Head of caudate nucleus (tissue), 42 donors: ENCODE results near the gene RCN2.
A peak's percentile ranks its signal among the peaks of the same experiment; 100 is the strongest.
"Not testable (repeated sequence)": the region's sequence is repeated elsewhere in the genome, so short reads cannot be mapped to it uniquely, and the experiment has no call there.

ENCODE experiments used
- DNase-seq, 42 donors: peaks; one replicate each; pipeline versions ENCODE4 v3.0.0 to v3.0.0-alpha.2; 2020 to 2021; ENCODE audit warnings: mixed read lengths in 7 of 42
- intact Hi-C: fragments of 100-400 bp; cut with DNase I; formaldehyde crosslinking; loops from one replicate; pipeline ENCODE4 v1.15.0; 2022

Gene RCN2, protein sequence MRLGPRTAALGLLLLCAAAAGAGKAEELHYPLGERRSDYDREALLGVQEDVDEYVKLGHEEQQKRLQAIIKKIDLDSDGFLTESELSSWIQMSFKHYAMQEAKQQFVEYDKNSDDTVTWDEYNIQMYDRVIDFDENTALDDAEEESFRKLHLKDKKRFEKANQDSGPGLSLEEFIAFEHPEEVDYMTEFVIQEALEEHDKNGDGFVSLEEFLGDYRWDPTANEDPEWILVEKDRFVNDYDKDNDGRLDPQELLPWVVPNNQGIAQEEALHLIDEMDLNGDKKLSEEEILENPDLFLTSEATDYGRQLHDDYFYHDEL

GRCh38 chr15:76931397-76932134 is at the start of gene RCN2:
Gene RCN2, plus strand, starts transcription at chr15:76931749. Its CDS starts 93 bp downstream, at chr15:76931842.
- intact Hi-C loops, result no loop called here
- peak; percentile 86 to 98 (median 96) for DNase-seq

DNA sequence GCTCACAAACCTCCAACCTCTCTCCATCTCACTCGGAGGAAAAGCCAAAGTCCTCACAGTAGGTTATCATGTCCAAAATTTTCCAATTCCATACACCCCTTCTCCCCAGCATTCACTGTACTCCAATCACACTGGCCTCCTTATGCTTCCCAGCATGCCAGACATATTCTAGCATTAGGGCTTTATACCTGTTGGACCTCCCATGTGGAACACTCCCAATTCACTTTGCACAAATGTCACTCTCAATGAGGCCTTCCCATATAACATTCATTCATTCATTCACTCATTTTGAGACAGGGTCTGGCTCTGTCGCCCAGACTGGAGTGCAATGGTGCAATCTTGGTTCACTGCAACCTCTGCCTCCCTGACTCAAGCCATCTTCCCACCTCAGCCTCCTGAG is 46.3 kb upstream of the RCN2 start:
- intact Hi-C loops, result no loop called here

GRCh38 chr15:76887280-76888141 is 44.0 kb upstream of the RCN2 start:
- DNase-seq, intact Hi-C loops: not testable (repeated sequence)

More for the DNA sequence above, 46.3 kb upstream of the RCN2 start:
- DNase-seq, result no peak

- intact Hi-C loops, DNase-seq: not testable (repeated sequence)
Measured at GRCh38 chr15:76892836-76893235, 38.7 kb upstream of the RCN2 start.

- no peak for DNase-seq
- intact Hi-C loops, result no loop called here
Measured at GRCh38 chr15:76894174-76894573, 37.4 kb upstream of the RCN2 start.

- intact Hi-C loops, result no loop called here
- DNase-seq, result no peak
Measured at GRCh38 chr15:76898102-76898501, 33.4 kb upstream of the RCN2 start.

DNA sequence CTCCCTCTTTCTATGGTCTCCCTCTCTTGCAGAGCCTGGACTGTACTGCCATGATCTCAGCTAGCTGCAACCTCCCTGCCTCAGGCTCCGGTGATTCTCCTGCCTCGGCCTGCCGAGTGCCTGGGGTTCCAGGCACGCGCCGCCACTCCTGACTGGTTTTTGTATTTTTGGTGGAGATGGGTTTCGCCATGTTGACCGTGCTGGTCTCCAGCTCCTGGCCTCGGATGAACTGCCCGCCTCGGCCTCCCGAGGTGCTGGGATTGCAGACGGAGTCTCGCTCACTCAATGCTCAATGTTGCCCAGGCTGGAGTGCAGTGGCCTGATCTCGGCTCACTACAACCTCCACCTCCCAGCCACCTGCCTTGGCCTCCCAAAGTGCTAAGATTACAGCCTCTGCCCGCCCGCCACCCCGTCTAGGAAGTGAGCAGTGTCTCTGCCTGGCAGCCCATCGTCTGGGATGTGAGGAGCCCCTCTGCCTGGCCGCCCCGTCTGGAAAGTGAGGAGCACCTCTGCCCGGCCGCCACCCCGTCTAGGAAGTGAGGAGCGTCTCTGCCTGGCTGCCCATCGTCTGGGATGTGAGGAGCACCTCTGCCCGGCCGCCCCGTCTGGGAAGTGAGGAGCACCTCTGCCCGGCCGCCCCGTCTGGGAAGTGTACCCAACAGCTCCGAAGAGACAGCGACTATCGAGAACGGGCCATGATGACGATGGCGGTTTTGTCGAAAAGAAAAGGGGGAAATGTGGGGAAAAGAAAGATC is 32.2 kb upstream of the RCN2 start:
- intact Hi-C loops, DNase-seq: not testable (repeated sequence)

- DNase-seq, intact Hi-C loops: not testable (repeated sequence)
Measured at GRCh38 chr15:76899931-76900310, 31.6 kb upstream of the RCN2 start.

DNA sequence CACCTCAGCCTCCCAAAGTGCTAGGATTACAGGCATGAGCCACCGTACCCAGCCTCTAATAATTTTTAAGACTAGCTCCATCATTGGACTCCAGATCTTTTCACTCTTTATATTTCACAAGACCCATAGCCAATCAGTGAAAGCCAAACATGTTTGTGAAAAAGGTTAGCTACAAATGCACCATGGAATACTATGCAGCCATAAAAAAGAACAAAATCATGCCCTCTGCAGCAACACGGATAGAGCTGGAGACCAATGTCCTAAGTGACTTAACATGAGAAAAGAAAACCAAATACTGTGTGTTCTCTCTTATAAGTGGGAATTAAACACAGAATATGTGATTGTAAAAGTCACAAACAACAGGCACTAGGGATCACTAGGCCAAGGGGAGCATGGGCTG is 29.6 kb upstream of the RCN2 start:
- DNase-seq, result no peak
- intact Hi-C loops, result no loop called here

DNA sequence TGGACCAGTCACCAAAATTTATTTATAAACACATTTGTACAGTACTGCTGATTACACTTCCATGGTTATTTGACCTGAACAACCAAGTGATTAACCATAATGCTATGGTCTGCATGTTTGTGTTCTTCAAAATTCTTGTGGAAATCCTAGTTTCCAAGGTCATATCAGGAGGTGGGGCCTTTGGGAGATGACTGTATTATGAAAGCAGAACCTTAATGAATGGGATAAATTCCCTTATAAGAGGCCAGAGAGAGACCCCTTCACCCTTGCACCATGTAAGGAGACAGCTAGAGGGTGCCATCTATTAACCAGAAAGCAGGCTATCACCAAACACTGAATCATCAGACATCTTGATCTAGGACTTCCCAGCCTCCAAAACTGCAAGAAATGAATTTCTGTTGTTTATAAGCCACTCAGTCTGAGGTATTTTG is 28.3 kb upstream of the RCN2 start:
- intact Hi-C loops, result no loop called here
- DNase-seq, result peak in 5 of 42 donors; percentile 10 to 42 (median 15)

GRCh38 chr15:76904461-76905012 is 27.0 kb upstream of the RCN2 start:
- DNase-seq, result peak in 41 of 42 donors; percentile 11 to 66 (median 39)
- intact Hi-C loops, result no loop called here

DNA sequence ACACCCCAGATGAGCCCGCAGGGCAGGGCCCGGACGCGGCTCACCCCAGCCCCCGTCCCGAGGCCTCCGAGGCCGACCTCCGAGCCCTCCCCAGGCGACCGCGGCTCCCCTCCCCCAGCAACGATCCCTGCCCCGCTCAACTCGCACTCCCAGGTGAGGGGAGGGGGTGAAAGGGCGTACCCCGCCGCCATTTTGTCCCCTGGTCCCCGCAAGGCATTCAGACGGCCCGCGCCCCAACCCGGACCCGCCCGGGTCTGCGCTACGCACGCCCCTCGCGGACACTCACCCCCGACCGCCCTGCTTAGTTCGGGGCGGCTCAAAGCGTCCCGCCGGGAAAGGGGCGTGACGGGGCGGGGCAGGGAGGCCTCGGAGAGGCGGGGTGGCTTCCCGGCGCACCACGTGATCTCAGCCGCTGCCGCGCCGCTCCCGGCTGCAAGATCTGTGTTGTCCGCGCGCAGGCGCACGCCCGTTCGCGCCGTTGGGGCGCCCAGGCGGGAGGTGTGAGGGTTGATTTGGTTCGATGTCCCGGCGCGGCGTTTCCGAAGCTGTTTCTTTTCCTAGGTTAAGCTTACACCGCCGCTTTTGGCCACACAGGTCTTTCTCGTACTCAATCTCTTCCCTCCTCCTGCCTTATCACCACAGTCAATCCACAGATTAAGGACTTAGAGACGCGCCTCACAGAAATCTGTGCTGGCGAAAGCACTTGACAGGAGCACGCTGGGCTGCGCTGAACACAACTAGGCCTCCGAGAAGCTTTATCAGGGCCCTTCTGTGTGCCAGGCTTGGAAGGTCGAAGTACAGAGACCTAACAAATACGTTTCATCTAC is 26.3 kb upstream of the RCN2 start, which contains the start of gene SCAPER:
SCAPER (minus strand) TSS at position 328 of the 827 bp plus-strand sequence. CDS start 21,523 bp downstream, outside the sequence.
- DNase-seq, result peak; percentile 84 to 97 (median 95)
- intact Hi-C loops, result no loop called here

DNA sequence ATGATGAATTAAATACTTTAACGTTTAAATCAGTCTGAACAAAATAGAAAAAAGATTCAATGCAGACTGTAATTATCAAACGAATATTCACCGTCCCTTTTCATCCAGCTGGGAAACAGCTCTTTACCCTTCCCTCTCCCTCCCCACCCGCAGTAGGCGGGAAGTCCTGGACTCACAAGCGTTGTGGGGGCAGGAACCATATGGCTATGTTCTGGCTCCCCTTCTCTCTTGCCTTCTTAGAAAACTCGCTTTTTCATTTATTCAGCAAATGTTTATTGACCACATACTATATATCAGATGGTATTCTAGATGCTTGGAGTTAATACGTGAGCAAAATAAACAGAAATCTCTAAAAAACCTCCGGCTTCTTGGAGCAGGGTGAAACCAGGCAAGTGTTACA is 25.7 kb upstream of the RCN2 start:
- DNase-seq, result peak in 2 of 42 donors; percentile 7 to 17
- intact Hi-C loops, result no loop called here

- DNase-seq, result no peak
- intact Hi-C loops, result no loop called here
Measured at GRCh38 chr15:76912430-76912829, 19.1 kb upstream of the RCN2 start.

GRCh38 chr15:76913737-76914136 is 17.8 kb upstream of the RCN2 start:
- no peak for DNase-seq
- intact Hi-C loops, result no loop called here

DNA sequence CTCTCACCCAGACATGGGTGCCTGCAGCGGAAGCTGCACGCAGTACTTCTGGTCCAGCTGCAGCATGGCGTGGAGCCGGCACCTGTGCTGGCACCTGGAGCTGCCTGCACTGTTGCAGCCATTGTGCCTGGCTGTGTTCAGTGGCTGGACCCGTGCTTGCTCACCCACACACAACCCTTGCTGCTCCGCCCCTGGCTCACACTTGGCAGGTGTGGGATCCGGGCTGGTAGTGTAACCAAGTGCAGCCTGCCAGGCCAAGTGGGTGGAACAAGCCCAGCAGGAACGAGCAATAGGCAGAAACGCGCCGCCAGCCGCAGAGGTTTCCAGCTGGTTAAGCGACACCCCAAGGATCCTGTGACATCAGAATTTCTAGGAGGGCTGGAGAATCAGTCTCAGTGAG is 15.2 kb upstream of the RCN2 start:
- intact Hi-C loops, result no loop called here
- no peak for DNase-seq

- no peak for DNase-seq
- intact Hi-C loops, result no loop called here
Measured at GRCh38 chr15:76928201-76928600, 3.3 kb upstream of the RCN2 start.
